Stimulated activated CD8-positive, alpha-beta memory T cell treated with anti-CD3 and anti-CD28 coated beads, Interleukin-7, amount 100 ng/mL, for 48 hours (primary cell): Measurements from ENCODE around the gene CACNG4.

Experiments
- DNase-seq, 2 donors: peaks; one replicate each; pipeline ENCODE4 v3.0.0-alpha.2; 2020; ENCODE audit warnings: low read depth in 1 of 2; ENCODE audit errors: extremely low read depth in 1 of 2

CACNG4 gene

DNA sequence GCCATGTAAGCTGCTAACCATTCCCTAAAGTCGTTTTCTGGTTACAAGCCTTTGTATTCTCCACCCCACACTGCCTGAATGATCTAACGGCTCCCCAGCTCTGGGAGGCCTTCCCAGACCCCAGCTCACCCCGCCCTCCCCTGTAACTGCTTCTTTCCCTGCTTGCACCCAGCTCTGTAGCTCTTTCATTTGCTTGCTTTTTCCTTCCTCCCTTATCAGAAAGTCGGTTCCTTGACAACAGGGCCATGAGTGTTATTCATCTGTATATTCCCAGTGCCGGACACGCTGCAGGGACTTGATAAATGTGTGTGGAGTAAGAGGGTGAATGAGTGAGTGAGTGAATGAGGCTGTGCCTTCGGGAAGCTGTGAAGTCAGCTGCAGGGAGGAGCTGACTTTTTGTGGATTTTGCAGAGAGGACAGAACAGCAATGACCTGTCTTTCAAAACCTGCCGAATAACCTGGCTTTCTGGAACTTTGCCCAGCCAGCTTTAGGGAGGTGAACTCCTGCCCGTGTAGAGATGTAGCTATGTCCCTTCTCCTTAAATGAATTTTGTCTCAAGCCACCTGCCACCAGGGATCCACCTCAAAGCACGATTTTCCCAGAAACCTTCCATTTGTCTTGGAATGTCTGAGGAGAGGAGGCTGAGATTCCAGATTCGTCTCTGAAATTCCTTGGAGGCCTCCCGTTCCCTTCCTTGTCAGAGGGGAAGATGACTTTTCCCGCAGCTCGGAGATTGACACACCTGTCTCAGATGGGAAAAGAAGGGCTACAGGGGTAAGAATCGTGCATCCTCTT is 20.0 kb upstream of the CACNG4 start:
- DNase-seq = no peak

DNA sequence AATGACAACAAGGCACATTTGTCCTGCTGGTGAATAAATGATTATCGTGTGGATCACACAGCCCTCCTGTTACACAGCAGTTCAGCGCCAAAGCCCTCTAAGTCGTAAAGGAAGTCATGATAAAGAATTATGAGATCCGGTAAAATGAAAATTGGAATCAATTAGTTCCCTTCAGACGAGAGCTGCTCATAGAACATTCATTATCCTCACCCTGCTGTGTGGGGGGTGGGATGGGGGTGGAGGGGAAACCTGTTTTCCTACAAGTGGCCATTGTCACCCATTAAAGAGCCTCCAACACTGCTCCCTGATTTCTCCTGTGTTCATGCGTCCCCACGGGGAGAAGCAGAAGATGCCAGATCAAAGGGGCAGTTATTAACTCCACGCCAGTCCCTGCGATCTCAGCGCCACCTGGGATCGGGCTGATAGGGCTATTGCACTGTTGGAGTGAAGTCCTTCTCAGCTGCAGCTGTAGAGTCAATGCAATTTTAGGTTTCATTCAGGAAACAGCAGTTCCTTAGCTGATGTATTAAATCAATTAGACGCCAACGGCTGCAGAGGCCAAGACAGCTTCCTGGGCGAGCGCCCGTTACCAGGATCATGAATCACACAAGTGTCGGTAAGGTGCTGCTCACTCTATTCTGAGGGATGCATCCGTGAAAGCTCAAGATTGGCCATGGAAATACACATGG is 19.2 kb upstream of the CACNG4 start:
- DNase-seq = no peak

DNA sequence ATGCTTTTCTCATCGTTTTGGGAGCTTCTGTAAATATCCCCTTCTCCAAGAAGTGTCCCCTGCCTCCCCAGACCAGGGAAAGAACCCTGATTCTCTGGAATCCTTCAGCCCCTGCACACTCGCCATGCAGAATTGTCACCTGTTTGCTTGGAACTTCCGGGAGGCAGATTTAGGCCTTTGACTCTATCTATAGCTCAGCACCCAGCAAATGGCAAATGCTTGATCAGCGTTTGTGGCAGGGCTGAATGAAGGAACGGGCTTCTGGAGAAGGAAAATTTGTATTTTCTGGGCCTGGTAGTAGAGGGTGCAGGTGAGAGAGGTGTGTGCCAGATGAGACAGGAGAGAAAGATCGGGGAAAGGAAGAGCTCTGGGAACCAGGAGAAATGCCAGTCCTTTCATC is 18.3 kb upstream of the CACNG4 start:
- DNase-seq = no peak

- no peak for DNase-seq
Observed at GRCh38 chr17:66947311-66947710, 17.2 kb upstream of the CACNG4 start.

DNA sequence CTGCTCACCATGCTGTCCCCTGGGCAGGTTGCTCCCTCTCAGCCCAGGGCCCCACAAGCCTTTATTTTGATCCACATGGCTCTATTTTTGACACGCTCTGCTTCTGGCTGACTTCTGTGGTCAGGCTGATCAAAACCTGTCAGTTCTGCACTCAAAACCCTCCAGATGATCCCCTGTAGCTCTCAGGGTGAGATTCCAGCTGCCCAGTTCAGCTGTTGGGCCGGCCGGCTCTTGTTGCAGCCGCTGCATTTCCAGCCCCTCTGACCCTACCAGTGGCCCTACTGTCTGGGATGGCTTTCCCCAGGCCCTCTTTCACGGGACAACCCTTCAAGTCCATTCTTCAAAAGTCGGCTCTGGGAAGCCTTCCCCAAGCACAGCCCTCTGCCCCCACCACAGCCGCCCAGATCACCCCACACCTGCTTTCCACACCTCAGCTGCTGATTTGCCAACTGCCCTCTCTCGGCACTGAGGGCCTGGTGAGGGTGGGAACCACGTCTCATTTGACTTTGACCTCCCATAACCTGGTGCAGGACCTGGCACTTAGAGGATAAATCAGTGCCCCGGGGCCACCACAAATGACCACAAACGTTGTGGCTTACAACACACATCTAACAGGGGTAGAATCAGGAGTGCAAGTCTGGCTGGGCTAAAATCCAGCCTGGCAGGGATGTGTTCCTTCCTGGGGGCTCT is 16.3 kb upstream of the CACNG4 start:
- DNase-seq = no peak

- no peak for DNase-seq
Observed at GRCh38 chr17:66949501-66949900, 15.0 kb upstream of the CACNG4 start.

DNA sequence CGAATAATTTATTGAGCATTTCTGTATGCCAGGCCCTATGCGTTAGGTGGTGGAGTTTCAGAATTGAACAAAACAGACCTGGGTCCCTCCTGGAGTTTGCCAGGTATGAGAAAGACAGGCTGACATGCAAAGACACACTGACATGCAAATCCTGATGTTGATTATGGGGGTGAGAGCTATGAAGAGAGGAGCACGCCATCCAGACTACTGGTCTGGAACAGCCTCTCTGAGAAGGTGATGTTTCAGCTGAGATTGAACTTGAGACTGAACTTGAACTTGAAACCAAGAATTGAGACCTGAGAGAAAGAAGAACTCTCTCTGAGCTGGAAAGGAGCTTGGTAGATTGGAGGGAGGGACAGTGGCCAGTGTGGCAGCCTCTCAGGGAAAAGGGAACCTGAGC is 14.2 kb upstream of the CACNG4 start:
- no peak for DNase-seq

- no peak for DNase-seq
Observed at GRCh38 chr17:66950886-66951604, 13.5 kb upstream of the CACNG4 start.

DNA sequence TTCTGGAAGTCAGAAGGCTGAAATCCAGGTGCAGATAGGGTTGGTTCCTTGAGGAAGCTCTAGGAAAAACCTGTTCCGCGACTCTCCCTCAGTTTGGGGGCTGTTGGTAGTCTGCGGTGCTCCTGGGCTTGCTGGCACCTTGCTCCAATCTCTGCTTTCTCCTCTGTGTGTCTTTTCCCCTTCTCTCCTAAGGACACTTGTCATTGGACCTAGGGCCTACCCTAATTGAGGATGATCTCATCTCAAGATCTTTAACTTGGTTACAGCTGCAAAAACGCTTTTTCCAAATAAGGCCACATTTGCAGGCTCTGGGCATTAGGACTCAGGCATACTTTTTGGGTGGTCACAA is 12.9 kb upstream of the CACNG4 start:
- DNase-seq = no peak

GRCh38 chr17:66952031-66952524 is 12.4 kb upstream of the CACNG4 start:
- DNase-seq = no peak

GRCh38 chr17:66952681-66953629 is 11.6 kb upstream of the CACNG4 start:
- no peak for DNase-seq

- DNase-seq = no peak
Observed at GRCh38 chr17:66953630-66954020, 10.9 kb upstream of the CACNG4 start.

DNA sequence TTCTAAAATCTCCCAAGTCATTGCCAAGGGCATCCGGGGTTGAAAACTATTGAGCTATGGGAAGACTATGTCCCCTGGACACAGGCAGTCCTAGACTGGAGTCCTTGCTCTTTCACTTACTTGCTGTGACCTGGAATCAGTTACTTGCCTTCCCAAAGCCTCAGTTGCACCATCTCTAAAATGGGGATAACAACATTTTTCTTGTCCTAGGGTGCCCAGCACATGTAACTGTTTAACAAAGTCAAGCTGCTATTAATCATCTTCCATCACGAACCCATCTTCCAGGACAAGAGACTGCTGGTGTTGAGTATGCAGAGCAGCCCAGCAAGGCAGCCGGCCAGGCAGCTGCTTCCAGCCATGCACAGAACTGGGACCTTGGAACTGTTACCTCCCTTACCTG is 9.9 kb upstream of the CACNG4 start:
- no peak for DNase-seq

DNA sequence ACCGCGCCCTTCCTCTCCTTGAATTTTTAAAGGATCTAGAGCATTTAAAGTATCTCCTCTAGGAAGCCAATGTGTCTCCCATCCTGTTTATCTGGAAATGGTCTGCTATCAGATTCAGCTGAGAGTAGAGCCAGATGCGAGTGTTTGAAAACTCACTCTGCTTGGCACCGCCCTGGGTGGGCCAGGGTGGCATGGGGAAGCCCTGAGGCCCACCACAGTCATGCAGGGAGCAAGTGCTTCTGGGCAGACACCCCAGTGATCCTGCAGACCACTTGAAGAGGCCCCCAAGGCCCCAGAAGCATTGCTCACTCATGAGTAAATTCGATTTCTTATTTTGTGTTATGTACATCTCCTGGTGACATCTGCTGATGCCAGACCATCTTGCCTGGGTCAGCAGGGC is 8.7 kb upstream of the CACNG4 start:
- no peak for DNase-seq

GRCh38 chr17:66956941-66957340 is 7.6 kb upstream of the CACNG4 start:
- no peak for DNase-seq

GRCh38 chr17:66957343-66957742 is 7.2 kb upstream of the CACNG4 start:
- no peak for DNase-seq

DNA sequence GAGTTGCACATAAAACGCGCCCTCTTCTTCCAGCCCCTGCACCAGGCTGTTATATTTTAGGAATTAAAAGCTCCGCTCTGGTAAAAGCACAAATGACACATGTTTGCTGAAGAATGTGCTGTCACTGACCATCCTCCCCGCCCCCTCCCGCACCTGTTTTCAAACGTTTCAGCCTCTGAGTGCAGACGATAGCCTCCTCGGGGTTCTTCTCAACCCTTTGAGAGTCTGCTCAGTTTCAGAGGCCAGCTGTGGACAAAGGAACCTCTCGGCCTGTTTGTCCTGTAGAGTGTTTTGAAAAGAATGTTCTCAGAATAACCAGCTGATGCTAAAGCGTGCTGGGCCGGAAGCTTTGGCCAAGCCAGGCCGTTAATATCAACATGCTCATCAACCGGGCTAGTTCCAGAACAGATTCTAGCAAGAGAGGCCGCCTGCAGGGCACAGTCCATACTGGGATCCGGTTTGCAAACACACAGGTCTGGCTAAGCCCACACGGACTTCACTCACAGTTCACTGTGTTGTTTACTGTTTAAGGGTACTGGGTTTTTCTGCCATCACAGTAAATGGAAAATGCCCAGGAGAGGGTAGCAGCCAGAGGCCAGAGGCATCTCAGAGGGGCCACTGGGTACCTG is 6.4 kb upstream of the CACNG4 start:
- DNase-seq = no peak

DNA sequence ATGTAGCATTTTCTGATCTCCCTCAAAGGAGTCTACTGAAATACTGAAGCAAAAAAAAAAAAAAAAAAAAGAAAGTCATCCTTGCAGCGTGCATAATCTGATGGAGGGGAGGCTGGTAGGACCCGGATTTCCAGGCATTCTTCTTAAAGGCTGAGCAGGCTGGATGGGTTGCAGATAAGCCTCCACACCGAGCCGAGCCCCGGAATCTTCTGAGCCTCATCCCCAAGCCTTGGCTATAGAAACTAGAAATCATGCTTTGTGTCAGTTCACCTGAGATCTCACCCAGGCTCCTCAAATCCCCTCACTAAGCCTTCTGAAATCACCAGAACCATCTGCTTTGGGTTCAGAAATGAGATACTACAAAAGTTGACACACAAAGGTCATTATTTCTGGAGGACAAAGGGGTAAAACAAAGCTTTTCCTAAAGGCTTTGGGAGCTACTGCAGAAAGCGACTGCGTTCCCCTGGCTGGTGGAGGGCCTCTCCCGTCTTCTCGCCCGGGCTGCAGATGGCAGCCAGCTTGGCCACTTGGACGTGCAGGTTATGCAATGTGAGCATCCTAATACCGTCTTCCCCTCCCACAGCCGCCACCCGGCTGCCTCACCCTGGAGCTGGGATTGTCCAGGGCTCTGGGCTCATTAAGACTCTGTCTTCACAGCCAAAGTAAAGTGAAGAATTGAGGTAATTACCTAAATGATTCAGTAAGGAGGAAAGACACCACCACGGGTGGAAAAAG is 4.7 kb upstream of the CACNG4 start:
- no peak for DNase-seq

DNA sequence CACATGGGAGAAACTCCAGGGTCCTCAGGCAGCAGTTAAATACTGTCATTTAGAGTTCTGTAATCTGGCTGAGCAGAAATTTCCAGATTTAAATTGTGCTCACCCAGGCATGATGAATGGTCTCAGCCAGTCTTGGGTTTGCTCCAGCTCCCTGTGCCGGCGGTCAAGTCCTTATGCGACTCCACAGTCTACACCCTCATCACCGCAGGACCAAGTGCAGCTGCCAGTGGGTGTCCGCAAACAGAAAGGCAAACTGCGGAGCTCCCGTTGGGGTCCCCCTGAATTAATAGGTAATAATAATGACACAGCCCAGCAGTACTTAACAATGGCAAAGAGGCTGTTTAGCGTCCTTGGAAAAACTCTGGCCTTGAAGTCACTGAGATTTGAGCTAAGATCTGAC is 3.9 kb upstream of the CACNG4 start:
- no peak for DNase-seq
